GM21515 (cell line): ENCODE data around the gene KLF7.

Experiments
- ATAC-seq: cut with Tn5 transposase; IDR thresholded peaks from one replicate; pipeline ENCODE4 v1.9.1; 2021; ENCODE audit not compliant: unreplicated experiment

The KLF7 gene

GRCh38 chr2:207097278-207097677 lies 68.5 kb downstream of the KLF7 start:
- no peak for ATAC-seq

GRCh38 chr2:207095963-207096362 lies 69.8 kb downstream of the KLF7 start:
- ATAC-seq = no peak

GRCh38 chr2:207093234-207093633 lies 72.5 kb downstream of the KLF7 start:
- ATAC-seq = no peak

GRCh38 chr2:207092818-207093217 lies 72.9 kb downstream of the KLF7 start:
- ATAC-seq = no peak

- ATAC-seq = no peak
These were observed 73.8 kb downstream of the KLF7 start for GRCh38 chr2:207091928-207092327.

- no peak for ATAC-seq
These were observed 74.6 kb downstream of the KLF7 start for GRCh38 chr2:207091176-207091575.

GRCh38 chr2:207090389-207090788 lies 75.4 kb downstream of the KLF7 start:
- no peak for ATAC-seq

- ATAC-seq = no peak
These were observed 76.9 kb downstream of the KLF7 start for GRCh38 chr2:207088839-207089238.

- ATAC-seq = no peak
These were observed 77.5 kb downstream of the KLF7 start for GRCh38 chr2:207088276-207088675.

GRCh38 chr2:207087046-207087902 lies 78.5 kb downstream of the KLF7 start:
- ATAC-seq = no peak

GRCh38 chr2:207086136-207086535 lies 79.6 kb downstream of the KLF7 start:
- ATAC-seq = no peak

GRCh38 chr2:207085110-207085509 lies 80.6 kb downstream of the KLF7 start:
- no peak for ATAC-seq

GRCh38 chr2:207083361-207084110 lies 82.2 kb downstream of the KLF7 start:
- no peak for ATAC-seq

GRCh38 chr2:207082619-207083018 lies 83.1 kb downstream of the KLF7 start:
- ATAC-seq = no peak

GRCh38 chr2:207078186-207078798 lies 87.5 kb downstream of the KLF7 start:
- ATAC-seq = no peak

- no peak for ATAC-seq
These were observed 88.5 kb downstream of the KLF7 start for GRCh38 chr2:207077266-207077665.

- no peak for ATAC-seq
These were observed 90.3 kb downstream of the KLF7 start for GRCh38 chr2:207075456-207075855.

- ATAC-seq = no peak
These were observed 91.7 kb downstream of the KLF7 start for GRCh38 chr2:207073801-207074678.

GRCh38 chr2:207073412-207073800 lies 92.3 kb downstream of the KLF7 start:
- ATAC-seq = no peak

- no peak for ATAC-seq
These were observed 93.2 kb downstream of the KLF7 start for GRCh38 chr2:207072571-207072970.

GRCh38 chr2:207071820-207072219 lies 93.9 kb downstream of the KLF7 start:
- no peak for ATAC-seq
